Measurements from ENCODE around the gene FAM135A. TPM values are rescaled to one million over a fixed set of nuclear protein-coding genes. Genes with fewer than 3 reads are reported as not detected.

The FAM135A gene
- total and polyA plus RNA-seq, 2 donors from 2014 or later: 8.5 to 48.4 TPM

DNA sequence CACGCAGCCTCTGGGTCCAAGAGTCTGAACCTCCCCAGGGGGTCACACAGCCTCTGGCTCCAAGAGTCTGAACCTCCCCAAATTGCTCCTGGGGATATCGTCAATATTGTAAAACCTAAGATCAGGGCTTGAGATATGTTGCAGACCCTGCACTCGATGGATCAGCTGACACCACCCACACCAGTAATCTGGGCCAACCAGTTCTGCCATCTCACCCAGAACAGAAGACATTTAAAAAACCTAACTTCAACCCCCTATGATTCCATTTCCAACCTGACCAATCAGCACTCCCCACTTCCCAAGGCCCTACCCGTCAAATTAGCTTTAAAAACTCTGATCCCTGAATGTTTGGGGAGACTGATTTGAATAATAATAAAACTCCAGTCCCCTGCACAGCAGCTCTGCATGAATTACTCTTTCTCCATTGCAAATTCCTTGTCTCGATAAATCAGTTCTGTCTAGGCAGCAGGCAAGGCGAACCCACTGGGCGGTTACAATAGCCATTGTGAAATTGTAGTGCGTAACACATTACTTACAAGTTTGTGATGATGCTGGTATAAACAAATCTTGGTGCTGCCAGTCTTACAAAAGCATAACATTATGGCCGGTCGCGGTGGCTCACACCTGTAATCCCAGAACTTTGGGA lies 32.4 kb upstream of the FAM135A start:
- no peak for FAIRE-seq
- intact Hi-C loops (cut with DNase I): no loop called here
- no peak for DNase-seq
- Histone ChIP-seq H3K27ac (ENCODE audit: low read depth in 2 of 2, low read length in 2 of 2) (no peak overlapping the region), H3K36me3 (ENCODE audit: control insufficient read depth in 2 of 3, insufficient read depth in 3 of 3, low read length in 3 of 3) (no peaks in the 10 kb centered on the region), H3K4me3 (ENCODE audit: low read length in 3 of 3) (no peak overlapping the region), H3K27me3 (ENCODE audit: control insufficient read depth, insufficient read depth, low read length) (no peaks in the 10 kb centered on the region), H3K4me1 (ENCODE audit: control insufficient read depth in 2 of 3, insufficient read depth in 2 of 3, low read depth in 1 of 3, low read length in 3 of 3) (no peaks in the 10 kb centered on the region), H3K9ac (ENCODE audit: low read length in 3 of 3) (no peak overlapping the region), H3K9me3 (ENCODE audit: control insufficient read depth in 2 of 3, insufficient read depth in 1 of 3, low read length in 3 of 3) (no peaks in the 10 kb centered on the region)
- TF ChIP-seq, protein P1, sequence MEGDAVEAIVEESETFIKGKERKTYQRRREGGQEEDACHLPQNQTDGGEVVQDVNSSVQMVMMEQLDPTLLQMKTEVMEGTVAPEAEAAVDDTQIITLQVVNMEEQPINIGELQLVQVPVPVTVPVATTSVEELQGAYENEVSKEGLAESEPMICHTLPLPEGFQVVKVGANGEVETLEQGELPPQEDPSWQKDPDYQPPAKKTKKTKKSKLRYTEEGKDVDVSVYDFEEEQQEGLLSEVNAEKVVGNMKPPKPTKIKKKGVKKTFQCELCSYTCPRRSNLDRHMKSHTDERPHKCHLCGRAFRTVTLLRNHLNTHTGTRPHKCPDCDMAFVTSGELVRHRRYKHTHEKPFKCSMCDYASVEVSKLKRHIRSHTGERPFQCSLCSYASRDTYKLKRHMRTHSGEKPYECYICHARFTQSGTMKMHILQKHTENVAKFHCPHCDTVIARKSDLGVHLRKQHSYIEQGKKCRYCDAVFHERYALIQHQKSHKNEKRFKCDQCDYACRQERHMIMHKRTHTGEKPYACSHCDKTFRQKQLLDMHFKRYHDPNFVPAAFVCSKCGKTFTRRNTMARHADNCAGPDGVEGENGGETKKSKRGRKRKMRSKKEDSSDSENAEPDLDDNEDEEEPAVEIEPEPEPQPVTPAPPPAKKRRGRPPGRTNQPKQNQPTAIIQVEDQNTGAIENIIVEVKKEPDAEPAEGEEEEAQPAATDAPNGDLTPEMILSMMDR (IDR thresholded peaks at IDR 0.05; ENCODE audit: borderline replicate concordance, extremely low read depth, insufficient read depth): no peak

DNA sequence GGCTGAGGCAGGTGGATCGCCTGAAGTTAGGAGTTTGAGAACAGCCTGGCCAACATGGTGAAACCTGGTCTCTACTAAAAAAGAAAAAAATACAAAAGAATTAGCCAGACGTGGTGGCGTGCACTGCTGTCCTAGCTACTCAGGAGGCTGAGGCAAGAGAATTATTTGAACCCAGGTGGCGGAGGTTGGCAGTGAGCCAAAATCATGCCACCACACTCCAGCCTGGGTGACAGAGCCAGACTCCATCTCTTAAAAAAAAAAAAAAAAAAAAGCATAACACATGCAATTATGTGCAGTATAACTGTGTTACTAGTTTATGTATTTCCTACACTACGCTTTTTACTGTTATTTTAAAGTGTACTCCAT lies 31.9 kb upstream of the FAM135A start:
- Histone ChIP-seq H3K36me3 (ENCODE audit: control insufficient read depth in 2 of 3, insufficient read depth in 3 of 3, low read length in 3 of 3) (no peaks in the 10 kb centered on the region), H3K9ac (ENCODE audit: low read length in 3 of 3) (no peak overlapping the region), H3K4me3 (ENCODE audit: low read length in 3 of 3) (no peak overlapping the region), H3K27ac (ENCODE audit: low read depth in 2 of 2, low read length in 2 of 2) (no peak overlapping the region), H3K9me3 (ENCODE audit: control insufficient read depth in 2 of 3, insufficient read depth in 1 of 3, low read length in 3 of 3) (no peaks in the 10 kb centered on the region), H3K4me1 (ENCODE audit: control insufficient read depth in 2 of 3, insufficient read depth in 2 of 3, low read depth in 1 of 3, low read length in 3 of 3) (no peaks in the 10 kb centered on the region), H3K27me3 (ENCODE audit: control insufficient read depth, insufficient read depth, low read length) (no peaks in the 10 kb centered on the region)
- intact Hi-C loops (cut with DNase I): no loop called here
- DNase-seq: no peak
- FAIRE-seq: no peak
- TF ChIP-seq, protein P1 (IDR thresholded peaks at IDR 0.05; ENCODE audit: borderline replicate concordance, extremely low read depth, insufficient read depth): no peak

DNA sequence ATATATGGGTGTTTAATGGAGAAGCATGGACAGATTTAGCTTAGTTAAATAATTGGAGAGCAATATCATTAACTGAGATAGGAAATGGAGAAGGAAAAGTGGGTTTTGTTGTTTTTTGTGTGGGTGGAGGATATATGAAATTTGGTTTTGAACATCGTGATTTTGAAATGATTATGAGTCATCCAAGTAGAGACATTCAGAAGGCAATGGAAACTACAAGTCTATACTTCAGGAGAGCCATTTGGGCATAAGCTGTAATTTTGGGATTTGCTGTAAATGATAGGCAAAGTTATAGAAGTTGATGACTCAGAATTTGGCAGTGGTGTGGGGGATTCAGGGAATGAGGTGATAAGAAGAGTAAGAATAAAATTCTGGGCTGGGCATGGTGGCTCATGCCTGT lies 27.4 kb upstream of the FAM135A start:
- Histone ChIP-seq H3K36me3 (ENCODE audit: control insufficient read depth in 2 of 3, insufficient read depth in 3 of 3, low read length in 3 of 3) (no peaks in the 10 kb centered on the region), H3K9me3 (ENCODE audit: control insufficient read depth in 2 of 3, insufficient read depth in 1 of 3, low read length in 3 of 3) (no peaks in the 10 kb centered on the region), H3K4me1 (ENCODE audit: control insufficient read depth in 2 of 3, insufficient read depth in 2 of 3, low read depth in 1 of 3, low read length in 3 of 3) (no peaks in the 10 kb centered on the region), H3K9ac (ENCODE audit: low read length in 3 of 3) (no peak overlapping the region), H3K27ac (ENCODE audit: low read depth in 2 of 2, low read length in 2 of 2) (no peak overlapping the region), H3K4me3 (ENCODE audit: low read length in 3 of 3) (no peak overlapping the region), H3K27me3 (ENCODE audit: control insufficient read depth, insufficient read depth, low read length) (no peaks in the 10 kb centered on the region)
- DNase-seq: no peak
- intact Hi-C loops (cut with DNase I): no loop called here
- TF ChIP-seq, protein P1 (IDR thresholded peaks at IDR 0.05; ENCODE audit: borderline replicate concordance, extremely low read depth, insufficient read depth): no peak
- no peak for FAIRE-seq

DNA sequence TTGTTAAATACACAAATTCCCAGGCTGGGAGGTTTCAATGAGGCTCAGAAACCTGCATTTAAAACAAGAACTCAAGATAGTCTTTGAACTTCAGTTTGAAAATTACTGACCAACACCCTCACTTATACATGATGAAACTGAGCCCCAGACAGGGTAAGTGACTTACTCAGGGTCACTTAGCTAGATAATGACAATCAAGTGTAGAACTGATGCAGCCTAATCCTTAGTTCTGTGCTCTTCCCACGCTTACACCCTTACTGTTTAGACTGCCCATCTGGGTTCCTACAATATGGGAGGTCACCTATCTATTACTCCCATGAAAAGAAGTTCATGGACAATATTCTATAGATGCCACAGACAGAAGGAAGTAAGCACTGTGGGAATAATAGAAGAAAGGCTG lies 24.5 kb upstream of the FAM135A start:
- Histone ChIP-seq H3K27ac (ENCODE audit: low read depth in 2 of 2, low read length in 2 of 2) (no peak overlapping the region), H3K36me3 (ENCODE audit: control insufficient read depth in 2 of 3, insufficient read depth in 3 of 3, low read length in 3 of 3) (no peaks in the 10 kb centered on the region), H3K9me3 (ENCODE audit: control insufficient read depth in 2 of 3, insufficient read depth in 1 of 3, low read length in 3 of 3) (no peaks in the 10 kb centered on the region), H3K4me3 (ENCODE audit: low read length in 3 of 3) (no peak overlapping the region), H3K4me1 (ENCODE audit: control insufficient read depth in 2 of 3, insufficient read depth in 2 of 3, low read depth in 1 of 3, low read length in 3 of 3) (no peaks in the 10 kb centered on the region), H3K9ac (ENCODE audit: low read length in 3 of 3) (no peak overlapping the region), H3K27me3 (ENCODE audit: control insufficient read depth, insufficient read depth, low read length) (no peaks in the 10 kb centered on the region)
- no peak for DNase-seq
- intact Hi-C loops (cut with DNase I): no loop called here
- TF ChIP-seq, protein P1 (IDR thresholded peaks at IDR 0.05; ENCODE audit: borderline replicate concordance, extremely low read depth, insufficient read depth): no peak
- no peak for FAIRE-seq
